ENCODE measurements around the gene ICAM3. TPM values are rescaled to one million over a fixed set of nuclear protein-coding genes. Genes with fewer than 3 reads are reported as not detected.

Gene ICAM3
- total and polyA plus RNA-seq, 10 of the 15 experiments (the other 5 are each of a cell fraction or from before 2014, with no cell fraction given): 5.5 to 152 (median 90.7) TPM

GRCh38 chr19:10286803-10287737 lies 52.4 kb downstream of the ICAM3 start, which contains the start of gene ICAM4 (continued):
- TF ChIP-seq FOXK2 (IDR thresholded peaks at IDR 0.05) (no peak), POLR2A (IDR thresholded peaks at IDR 0.05; ENCODE audit: low read depth, low read length) (peak; percentile 80), TCF12 (IDR thresholded peaks at IDR 0.05; ENCODE audit: low read depth, low read length) (0 out of 2 replicates have a peak, but pooled peaks have one; percentile 24), EZH2 (IDR thresholded peaks at IDR 0.05; ENCODE audit: borderline replicate concordance, control insufficient read depth, low read depth, low read length) (no peak), ZBED1 (IDR thresholded peaks at IDR 0.05; ENCODE audit: borderline replicate concordance) (no peak; the same call in 1 of the 2 replicates), MYC (IDR thresholded peaks at IDR 0.05; ENCODE audit: insufficient read depth, insufficient read length, insufficient replicate concordance, low read length, severe bottlenecking) (peak; percentile 50), SMAD5 (IDR thresholded peaks at IDR 0.05; ENCODE audit: low read depth) (peak; percentile 7; the same call in 1 of the 2 replicates), EED (IDR thresholded peaks at IDR 0.05; ENCODE audit: low read depth) (peak; percentile 51; the same call in 1 of the 2 replicates)

- H3K9me3 ChIP-seq (replicated peaks; ENCODE audit: control insufficient read depth, insufficient read depth, low read length): no peaks in the 10 kb centered on the region
- H4K20me1 ChIP-seq (ENCODE audit: control insufficient read depth, insufficient read depth): peaks cover 9% of the 10 kb centered on the region; the same call in 1 of the 2 replicates
- no TSS peak for BruUV-seq (replicated peaks)
- no peak overlapping the region for H2AFZ ChIP-seq (ENCODE audit: control insufficient read depth, low read depth, low read length)
- ChIA-PET SMC1A (ENCODE audit: uncharacterized antibody, unreplicated experiment) (interaction anchor here (0.8 to 3.7 kb wide), 2 partner anchors 14 to 95 kb away, joined by 3 to 50 read pairs; partner anchors contain the start of genes ICAM1 and TYK2), CTCF (interaction anchor here (4.6 to 5.9 kb wide), 2 partner anchors 15 to 103 kb away, joined by 58 to 72 read pairs; partner anchors contain the start of gene ICAM1), RAD21 (ENCODE audit: unreplicated experiment) (interaction anchor here (0.9 to 5.4 kb wide), 5 partner anchors 9 to 104 kb away, joined by 3 to 119 read pairs (median 3); partner anchors contain the start of gene ICAM1), POLR2A (interaction anchor here (5.5 kb wide), 1 partner anchor 15 kb away, joined by 69 read pairs; the partner anchor contains the start of gene ICAM1)
- peaks cover 2% of the 10 kb centered on the region; the same call in 1 of the 2 replicates for H3K79me2 ChIP-seq (ENCODE audit: control insufficient read depth, insufficient read depth, low read length)
- peaks cover 53% of the 10 kb centered on the region for H3K4me1 ChIP-seq (ENCODE audit: control insufficient read depth, insufficient read depth, low read length)
- peaks cover 0 to 1% of the 10 kb centered on the region in 2 experiments; a peak in 1 of 4 replicates for H3K27me3 ChIP-seq (replicated peaks in 1 of 2; ENCODE audit: control insufficient read depth in 2 of 2, insufficient read depth in 2 of 2, low read length in 1 of 2)
- intact Hi-C loops (cut with micrococcal nuclease; ENCODE audit: unreplicated experiment) (no loop called here), in situ Hi-C loops (cut with MboI) (no loop called here)
- peaks cover 26 to 28% of the 10 kb centered on the region in 2 experiments; a peak in 3 of 4 replicates for H3K36me3 ChIP-seq (ENCODE audit: control insufficient read depth in 2 of 2, insufficient read depth in 2 of 2, low read length in 1 of 2)
- no peak for ATAC-seq
- no peak overlapping the region for H3K27ac ChIP-seq (ENCODE audit: control insufficient read depth, insufficient read depth)
- FAIRE-seq: no peak
- H3K9ac ChIP-seq (ENCODE audit: control insufficient read depth, insufficient read depth, low read length): no peak overlapping the region
- H3K4me3 ChIP-seq: no peak overlapping the region
- 0 out of 2 replicates have a peak overlapping the region, but pooled peaks have one; percentile 22 for H3K4me2 ChIP-seq (ENCODE audit: control insufficient read depth, insufficient read depth)
- DNase-seq (ENCODE audit: low read depth, low spot score): no peak
- WGBS (ENCODE audit: insufficient coverage, insufficient replicate concordance, low lambda C conversion rate, missing lambda C conversion rate): 75% methylated on average over 4 of the region's 4 CpGs
- no peak for TF ChIP-seq ZNF384 (IDR thresholded peaks at IDR 0.05; ENCODE audit: borderline replicate concordance, low read depth, low read length)
- TF ChIP-seq RAD51 (IDR thresholded peaks at IDR 0.05): peak; percentile 16; the same call in 1 of the 2 replicates
- TF ChIP-seq PBX3 (IDR thresholded peaks at IDR 0.05; ENCODE audit: insufficient replicate concordance, low read depth, low read length): peak; percentile 19
- no peak for TF ChIP-seq TARDBP (IDR thresholded peaks at IDR 0.05; ENCODE audit: borderline replicate concordance)
- no peak for TF ChIP-seq BRCA1 (IDR thresholded peaks at IDR 0.05; ENCODE audit: low read depth, low read length)
- no peak for TF ChIP-seq SUPT20H (IDR thresholded peaks at IDR 0.05; ENCODE audit: borderline replicate concordance, control insufficient read depth, low read depth, low read length)
- TF ChIP-seq HDAC2 (IDR thresholded peaks at IDR 0.05): no peak
- no peak for TF ChIP-seq NBN (IDR thresholded peaks at IDR 0.05)
- TF ChIP-seq SPI1 (IDR thresholded peaks at IDR 0.05; ENCODE audit: borderline replicate concordance, insufficient read depth, low read depth, low read length): 0 out of 2 replicates have a peak, but pooled peaks have one; percentile 10
- TF ChIP-seq PML (IDR thresholded peaks at IDR 0.05; ENCODE audit: low read length): 0 out of 2 replicates have a peak, but pooled peaks have one; percentile 19
- TF ChIP-seq IKZF1 (conservative IDR thresholded peaks at IDR 0.05): no peak
- no peak for TF ChIP-seq EZH2 (IDR thresholded peaks at IDR 0.05; ENCODE audit: borderline replicate concordance, control insufficient read depth, low read depth, low read length)
- peak; percentile 51; the same call in 1 of the 2 replicates for TF ChIP-seq POLR2AphosphoS5 (IDR thresholded peaks at IDR 0.05; ENCODE audit: low read length)
- peak; percentile 59; the same call in 1 of the 2 replicates for TF ChIP-seq PKNOX1 (IDR thresholded peaks at IDR 0.05)
Observed at GRCh38 chr19:10285393-10285792, 54.0 kb downstream of the ICAM3 start.
